NCI-H1417 treated with DMSO at 0.1 percent for 48 hours (cell line): ENCODE measurements around the gene PSMD3.
"Not testable (repeated sequence)": the region's sequence is repeated elsewhere in the genome, so short reads cannot be mapped to it uniquely, and the experiment has no call there.

Experiments used
- DNase-seq: peaks from one replicate; lab custom pipeline; 2025; lab: John Stamatoyannopoulos, UW

PSMD3 gene

GRCh38 chr17:39980351-39981206, at the start of gene PSMD3:
PSMD3 (plus strand) TSS chr17:39980807; CDS start chr17:39980971, 164 bp downstream.
- DNase-seq, result peak; percentile 97

DNA sequence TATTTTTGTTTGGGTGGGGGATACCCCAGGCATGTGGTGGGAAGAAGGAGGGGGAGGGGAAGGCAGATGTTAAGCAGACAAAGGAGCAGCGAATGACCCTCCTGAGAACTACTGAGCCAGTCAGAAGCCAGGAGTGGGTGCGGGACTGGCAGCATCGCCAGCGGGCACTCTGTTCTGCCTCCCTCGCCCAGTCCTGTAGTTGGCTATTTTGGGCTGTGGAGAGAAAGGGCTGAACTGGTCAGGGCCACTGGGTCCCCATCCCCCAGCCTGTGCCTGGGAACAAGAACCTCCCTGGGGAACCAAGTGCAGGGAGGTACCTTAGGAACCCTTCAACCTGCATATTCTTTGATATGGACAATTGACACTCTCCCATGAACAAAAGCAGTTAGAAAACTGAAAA, 46.7 kb upstream of the PSMD3 start:
- DNase-seq, result no peak

DNA sequence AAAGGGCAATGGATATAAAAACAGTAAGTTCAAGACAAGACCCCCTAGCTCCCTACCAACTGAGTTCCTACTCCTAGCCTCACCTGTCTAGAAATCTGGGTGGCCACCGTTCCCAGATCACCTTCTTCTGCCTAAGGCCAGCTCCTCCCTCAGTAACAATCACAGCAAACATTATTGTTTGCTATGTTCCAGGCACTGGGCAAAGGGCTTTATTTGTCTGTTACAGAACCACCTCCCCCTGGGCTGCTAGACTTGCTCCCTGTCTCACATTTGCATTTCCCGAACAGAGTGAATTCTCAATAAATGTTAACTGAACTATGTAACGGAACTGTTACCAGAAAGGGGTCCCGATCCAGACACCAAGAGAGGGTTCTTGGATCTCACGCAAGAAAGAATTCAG, 46.3 kb upstream of the PSMD3 start:
- DNase-seq, result no peak

DNA sequence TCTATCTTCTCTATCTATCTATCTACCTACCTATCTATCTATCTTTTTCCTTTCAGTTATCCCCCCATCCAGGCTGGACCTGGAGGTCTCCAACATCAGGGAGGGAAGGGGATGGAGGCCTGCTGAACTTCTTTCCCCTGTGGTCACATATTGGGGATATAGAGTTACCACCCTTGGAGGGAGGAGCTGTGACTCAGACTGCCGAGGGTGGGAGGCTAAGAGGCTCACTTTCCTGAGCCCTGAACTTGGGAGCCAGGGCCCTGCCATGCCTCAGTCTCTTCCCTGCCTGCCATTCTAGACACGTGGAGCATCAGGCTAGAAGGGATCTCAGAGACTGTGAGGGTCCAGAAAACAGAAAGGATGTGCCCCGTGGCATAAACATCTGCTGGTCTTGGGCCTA, 44.7 kb upstream of the PSMD3 start:
- DNase-seq, result no peak

DNA sequence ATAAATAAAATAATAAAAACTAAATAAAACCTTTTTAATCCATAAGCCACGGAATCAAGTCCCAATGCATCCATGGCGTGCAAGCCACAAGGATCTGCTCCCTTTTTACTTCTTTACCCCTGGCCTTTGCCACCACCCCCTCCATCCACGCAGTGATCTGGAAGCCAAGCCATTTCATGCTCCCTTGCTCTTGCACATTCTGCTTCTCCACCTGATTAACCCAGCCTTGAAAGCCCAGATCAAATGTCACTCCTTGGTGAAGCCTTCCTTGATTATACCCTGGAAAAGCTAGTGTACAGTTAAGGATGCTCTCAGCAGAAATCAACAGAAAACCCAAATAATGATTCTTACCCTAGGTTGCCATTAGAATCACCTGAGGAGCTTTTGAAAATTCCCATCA, 43.2 kb upstream of the PSMD3 start:
- DNase-seq, result no peak

DNA sequence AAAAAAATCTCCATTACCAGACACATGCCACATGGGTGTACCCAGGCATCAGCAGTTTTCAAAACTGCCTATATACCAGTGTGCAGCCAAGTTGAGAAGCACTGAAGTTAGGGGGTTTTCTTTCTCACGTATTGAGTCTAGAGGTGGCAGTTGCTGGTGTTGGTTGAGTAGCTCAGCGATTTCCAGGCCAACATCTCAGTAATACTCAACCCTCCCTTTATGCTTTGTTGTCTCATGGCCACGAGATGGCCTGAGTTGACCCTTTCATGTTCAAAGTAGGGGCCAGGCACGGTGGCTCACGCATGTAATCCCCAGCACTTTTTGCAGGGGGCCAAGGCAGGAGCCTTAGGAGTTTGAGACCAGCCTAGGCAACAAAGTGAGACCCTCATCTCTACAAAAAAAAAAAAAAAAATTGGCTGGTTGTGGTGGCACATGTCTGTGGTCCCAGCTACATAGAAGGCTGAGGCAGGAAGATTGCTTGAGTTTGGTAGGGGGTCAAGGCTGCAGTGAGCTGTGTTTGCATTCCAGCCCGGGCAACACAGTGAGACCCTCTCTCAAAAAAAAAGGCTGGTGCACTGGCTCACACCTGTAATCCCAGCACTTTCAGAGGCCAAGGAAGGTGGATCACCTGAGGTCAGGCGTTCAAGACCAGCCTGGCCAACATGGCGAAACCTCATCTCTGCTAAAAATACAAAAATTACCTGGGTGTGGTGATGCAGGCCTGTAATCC, 42.3 kb upstream of the PSMD3 start:
- no peak for DNase-seq

DNA sequence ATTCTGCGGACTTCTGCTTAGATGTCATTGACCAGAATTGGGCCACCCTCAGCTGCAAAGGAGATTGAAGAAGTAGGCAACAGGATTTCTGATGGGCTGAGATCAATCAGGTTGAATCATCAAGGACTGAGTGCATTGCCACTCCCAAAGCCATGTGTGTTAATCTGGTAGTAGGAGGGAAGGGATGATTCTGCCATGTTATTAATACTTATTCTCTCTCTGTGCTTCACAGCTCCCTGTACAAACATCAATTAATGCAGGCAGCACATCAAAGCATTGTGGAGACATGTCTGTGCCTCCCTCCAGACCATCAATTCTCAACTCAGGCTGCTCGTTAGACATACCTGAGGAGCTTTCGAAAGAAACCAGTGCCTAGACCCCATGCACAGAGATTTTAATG, 41.5 kb upstream of the PSMD3 start:
- no peak for DNase-seq

DNA sequence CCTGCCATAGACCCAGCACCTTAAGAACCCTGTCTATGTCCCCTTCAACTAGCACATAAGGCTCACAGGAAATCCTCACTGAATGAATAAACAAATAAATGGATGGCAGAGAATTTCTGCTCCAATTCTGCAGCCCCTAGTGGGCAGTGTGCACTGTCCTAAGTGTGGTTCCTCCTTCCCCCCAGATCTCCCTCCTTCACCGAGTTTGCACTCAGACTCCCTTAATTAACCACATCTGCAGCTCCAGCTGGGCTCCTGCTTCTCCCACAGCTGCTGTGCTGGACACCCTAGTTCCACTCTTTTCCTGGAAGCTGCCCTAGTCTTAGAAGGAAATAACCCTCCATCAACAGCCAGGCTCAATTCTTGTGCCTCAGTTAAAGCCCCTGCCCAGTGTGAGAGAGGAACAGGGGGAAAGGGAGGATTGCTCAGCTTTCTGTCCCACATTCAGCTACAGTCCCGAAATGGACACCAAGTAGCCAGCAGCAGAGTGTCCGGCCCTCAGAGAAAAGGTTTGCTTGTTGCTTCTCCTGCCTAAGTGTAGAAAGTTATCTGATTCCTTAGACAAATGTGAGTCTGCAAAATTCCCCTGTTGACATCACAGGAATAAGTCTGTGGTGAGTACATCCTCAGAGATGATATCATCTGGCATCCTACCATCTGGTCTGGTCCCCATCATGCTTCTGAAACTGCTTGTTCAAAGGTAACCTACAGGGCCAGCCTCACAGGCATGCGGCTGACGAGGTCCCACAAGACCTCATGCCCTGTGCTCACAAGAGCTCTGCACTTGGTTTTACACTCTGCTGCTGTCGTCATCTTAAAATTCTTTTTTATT, 40.8 kb upstream of the PSMD3 start:
- no peak for DNase-seq

DNA sequence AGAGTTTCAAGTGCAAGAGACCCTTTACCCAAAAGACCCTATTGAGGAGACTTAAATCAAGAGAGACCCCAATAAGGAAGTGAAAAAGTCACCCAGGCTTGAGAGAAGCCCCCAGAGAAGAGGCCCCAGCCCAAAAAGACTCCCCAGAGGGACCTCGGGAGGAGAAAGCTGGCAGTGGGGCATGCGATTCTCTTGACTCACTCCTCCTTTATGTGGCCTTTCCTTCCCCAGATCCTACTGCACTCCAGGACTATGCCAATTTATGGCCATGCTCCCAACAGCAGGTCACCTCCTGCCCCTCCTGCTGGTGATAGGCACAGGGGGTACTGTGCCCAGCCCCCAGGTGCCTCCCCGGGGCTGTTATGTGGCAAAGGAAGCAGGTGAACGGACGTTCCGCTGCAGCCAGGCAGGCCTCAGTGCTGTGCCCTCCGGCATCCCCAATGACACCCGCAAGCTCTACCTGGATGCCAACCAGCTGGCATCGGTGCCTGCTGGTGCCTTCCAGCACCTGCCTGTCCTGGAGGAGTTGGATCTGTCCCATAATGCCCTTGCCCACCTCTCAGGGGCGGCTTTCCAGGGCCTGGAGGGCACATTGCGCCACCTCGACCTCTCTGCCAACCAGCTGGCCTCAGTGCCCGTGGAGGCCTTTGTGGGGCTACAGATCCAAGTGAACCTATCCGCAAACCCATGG, 36.8 kb upstream of the PSMD3 start:
- DNase-seq, result no peak

GRCh38 chr17:39944393-39944711, 36.3 kb upstream of the PSMD3 start:
- no peak for DNase-seq

DNA sequence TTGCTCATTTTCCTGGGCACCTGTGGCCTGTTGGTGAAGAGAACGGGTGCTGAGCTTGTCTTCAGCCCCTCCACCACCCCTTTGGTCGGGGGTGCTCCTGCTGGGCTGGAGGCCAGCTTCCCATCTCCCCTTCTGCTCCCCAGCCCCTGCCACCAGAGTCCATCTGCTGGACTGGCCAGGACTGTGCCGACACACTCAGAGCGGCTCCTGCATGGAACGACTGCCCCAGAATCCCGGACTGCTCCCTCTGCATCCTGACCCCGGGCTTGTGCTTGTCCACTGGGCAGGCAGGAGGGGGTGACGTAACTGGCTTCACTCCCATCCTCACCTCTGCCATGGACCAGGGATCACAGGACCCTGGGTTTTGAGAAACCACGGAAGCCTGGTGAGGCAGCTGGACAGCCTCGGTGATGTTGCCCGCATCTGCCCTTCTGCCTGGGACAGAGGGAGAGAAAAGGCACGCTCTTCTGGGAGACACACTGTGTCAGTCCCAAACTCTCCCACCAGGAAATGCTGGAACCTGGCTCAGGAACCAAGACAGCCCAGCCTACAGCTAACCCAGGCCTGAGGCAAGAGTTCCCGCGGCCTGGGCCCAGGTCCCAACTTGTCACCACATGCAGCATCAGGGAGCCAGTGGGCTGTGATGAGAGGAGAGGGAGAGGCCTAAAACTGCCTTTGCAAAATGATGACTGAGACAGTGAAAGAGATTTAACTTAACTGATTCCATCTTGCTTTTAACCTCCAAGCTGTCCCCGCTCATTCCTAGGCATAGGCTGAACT, 33.9 kb upstream of the PSMD3 start:
- no peak for DNase-seq

- DNase-seq, result not testable (repeated sequence)
These were observed 32.1 kb upstream of the PSMD3 start for GRCh38 chr17:39948489-39948828.

DNA sequence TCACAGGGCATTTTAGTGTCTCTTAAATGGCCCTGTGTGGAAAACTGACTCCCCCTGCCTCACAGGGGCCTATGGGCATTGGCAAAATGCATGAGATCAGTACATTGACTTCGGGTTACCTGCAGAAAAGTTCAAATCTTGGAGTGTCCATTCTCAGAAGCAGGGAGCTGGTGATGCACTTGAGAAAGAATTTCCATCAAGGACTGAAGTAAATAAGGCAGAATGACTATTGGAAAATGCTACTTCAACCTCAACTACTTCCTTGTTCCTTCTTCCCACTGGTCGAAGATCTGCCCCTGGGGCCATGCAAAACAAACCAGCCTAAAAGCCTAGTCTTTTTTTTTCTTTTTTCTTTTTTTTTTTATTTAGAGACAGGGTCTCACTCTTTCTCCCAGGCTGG, 31.6 kb upstream of the PSMD3 start:
- no peak for DNase-seq

GRCh38 chr17:39950871-39951348, 29.7 kb upstream of the PSMD3 start:
- DNase-seq, result no peak

- DNase-seq, result no peak
These were observed 28.5 kb upstream of the PSMD3 start for GRCh38 chr17:39951924-39952679.

- DNase-seq, result peak; percentile 33
These were observed 27.7 kb upstream of the PSMD3 start for GRCh38 chr17:39952680-39953470.

GRCh38 chr17:39953471-39953888, 27.1 kb upstream of the PSMD3 start:
- no peak for DNase-seq

GRCh38 chr17:39954876-39955275, 25.7 kb upstream of the PSMD3 start:
- no peak for DNase-seq

DNA sequence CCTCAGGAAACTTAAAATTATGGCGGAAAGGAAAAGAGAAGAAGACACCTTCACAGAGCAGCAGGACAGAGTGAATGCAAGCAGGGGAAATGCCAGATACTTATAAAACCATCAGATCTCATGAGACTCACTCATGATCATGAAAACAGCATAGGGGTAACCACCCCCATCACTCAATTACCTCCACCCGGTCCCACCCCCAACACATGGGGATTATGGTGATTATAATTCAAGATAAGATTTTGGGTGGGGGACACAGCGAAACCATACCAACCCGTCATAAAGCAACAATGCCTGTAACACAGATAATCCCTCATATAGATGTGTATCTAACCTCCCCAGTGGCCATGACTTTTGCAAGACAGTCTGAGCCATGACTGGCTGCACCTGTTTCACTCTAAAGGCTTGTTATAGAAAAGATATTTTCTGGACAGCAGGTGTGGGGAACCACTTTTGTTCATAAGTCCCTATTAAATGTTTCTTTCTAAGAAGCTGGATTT, 24.8 kb upstream of the PSMD3 start:
- no peak for DNase-seq
